ENCODE data around the gene PEAK1. TPM values are rescaled to one million over a fixed set of nuclear protein-coding genes. Genes with fewer than 3 reads are reported as not detected.

PEAK1 gene
- total RNA-seq, 6 donors from 2014 or later, result 82.8 to 142 (median 90.1) TPM

- Histone ChIP-seq H3K4me1 (peaks cover 29 to 48% (median 30%) of the 10 kb centered on the region in 4 donors), H3K27me3 (no peaks in the 10 kb centered on the region), H3K36me3 (peaks cover 0 to 22% (median 0%) of the 10 kb centered on the region in 4 donors), H3K4me3 (no peak overlapping the region), H3K9me3 (no peaks in the 10 kb centered on the region), H3K27ac (no peak overlapping the region)
- TF ChIP-seq, protein P1, sequence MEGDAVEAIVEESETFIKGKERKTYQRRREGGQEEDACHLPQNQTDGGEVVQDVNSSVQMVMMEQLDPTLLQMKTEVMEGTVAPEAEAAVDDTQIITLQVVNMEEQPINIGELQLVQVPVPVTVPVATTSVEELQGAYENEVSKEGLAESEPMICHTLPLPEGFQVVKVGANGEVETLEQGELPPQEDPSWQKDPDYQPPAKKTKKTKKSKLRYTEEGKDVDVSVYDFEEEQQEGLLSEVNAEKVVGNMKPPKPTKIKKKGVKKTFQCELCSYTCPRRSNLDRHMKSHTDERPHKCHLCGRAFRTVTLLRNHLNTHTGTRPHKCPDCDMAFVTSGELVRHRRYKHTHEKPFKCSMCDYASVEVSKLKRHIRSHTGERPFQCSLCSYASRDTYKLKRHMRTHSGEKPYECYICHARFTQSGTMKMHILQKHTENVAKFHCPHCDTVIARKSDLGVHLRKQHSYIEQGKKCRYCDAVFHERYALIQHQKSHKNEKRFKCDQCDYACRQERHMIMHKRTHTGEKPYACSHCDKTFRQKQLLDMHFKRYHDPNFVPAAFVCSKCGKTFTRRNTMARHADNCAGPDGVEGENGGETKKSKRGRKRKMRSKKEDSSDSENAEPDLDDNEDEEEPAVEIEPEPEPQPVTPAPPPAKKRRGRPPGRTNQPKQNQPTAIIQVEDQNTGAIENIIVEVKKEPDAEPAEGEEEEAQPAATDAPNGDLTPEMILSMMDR (IDR thresholded peaks at IDR 0.05), result no peak
- no peak for TF ChIP-seq EP300 (IDR thresholded peaks at IDR 0.05)
- TF ChIP-seq POLR2A (IDR thresholded peaks at IDR 0.05), result no peak
- TF ChIP-seq POLR2AphosphoS5 (IDR thresholded peaks at IDR 0.05), result no peak
- ATAC-seq (ENCODE audit: low FRiP score in 2 of 2) (no peak), DNase-seq (no peak)
- 90% methylated on average over 3 of the region's 3 CpGs for WGBS, 2 donors
Observed at GRCh38 chr15:77183066-77183465, 236.8 kb downstream of the PEAK1 start.

DNA sequence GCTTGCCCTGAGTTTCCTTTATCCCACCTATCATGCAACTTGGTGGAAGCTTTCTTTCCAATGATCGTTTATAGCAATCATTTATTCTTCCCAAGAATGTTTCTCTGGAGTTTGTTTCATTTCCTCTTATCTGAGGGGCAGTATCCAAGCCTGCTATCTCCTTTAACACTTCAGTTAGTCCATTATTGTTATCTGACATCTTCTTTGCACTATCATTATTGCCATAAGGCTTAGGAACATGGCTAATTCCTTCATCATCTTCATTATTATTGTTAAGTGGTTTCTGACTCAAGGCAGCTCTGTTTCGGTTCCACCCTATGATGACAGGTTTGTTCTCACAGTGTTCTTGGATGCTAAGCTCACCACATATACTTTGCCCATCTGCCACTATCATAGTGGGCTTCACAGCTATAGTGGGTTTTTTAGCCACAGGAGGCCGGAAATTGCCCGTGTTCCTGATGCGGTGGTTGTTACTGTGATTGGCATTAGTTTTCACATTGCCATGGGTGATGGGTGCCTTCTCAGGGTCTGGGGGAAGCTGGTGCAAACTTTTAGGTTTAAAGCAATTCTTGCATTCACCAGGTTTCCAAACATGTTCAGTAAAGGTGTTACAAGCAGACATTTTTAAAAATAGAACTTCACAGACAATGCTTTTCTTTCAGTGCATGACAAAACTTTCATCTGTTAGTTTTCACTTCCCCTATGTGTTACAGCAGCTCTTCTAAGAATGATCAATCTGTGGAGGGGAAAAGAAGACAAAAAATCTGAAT, 238.4 kb downstream of the PEAK1 start:
- TF ChIP-seq, protein P1 (IDR thresholded peaks at IDR 0.05), result no peak
- TF ChIP-seq EP300 (IDR thresholded peaks at IDR 0.05) (no peak), POLR2AphosphoS5 (IDR thresholded peaks at IDR 0.05) (no peak), POLR2A (IDR thresholded peaks at IDR 0.05) (no peak)
- Histone ChIP-seq H3K36me3 (peaks cover 0 to 25% (median 0%) of the 10 kb centered on the region in 4 donors), H3K27ac (no peak overlapping the region), H3K4me3 (no peak overlapping the region), H3K27me3 (no peaks in the 10 kb centered on the region), H3K4me1 (peaks cover 14 to 34% (median 17%) of the 10 kb centered on the region in 4 donors), H3K9me3 (no peaks in the 10 kb centered on the region)
- WGBS, 2 donors, result 85 to 86% methylated on average over 5 of the region's 5 CpGs
- DNase-seq (no peak), ATAC-seq (ENCODE audit: low FRiP score in 2 of 2) (peak in 1 of 2 donors; percentile 38)

DNA sequence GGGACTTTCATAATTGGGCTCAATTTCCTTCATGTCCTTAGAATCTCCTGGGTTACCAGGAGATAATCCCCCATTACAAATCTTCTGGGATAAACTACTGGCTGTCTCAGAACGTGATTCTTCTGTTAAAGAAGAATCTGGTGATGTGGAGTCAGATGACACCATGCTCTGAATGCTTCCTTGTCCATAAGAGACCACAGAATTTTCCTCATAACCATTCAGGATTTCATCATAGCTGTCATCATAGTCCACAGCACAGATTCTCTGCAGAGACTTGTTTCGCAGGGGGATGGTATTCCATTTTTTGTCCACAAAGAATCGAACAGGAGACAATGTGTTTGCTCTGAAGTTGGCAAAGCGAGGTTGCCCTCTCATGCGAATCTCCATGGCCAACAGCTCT, 239.1 kb downstream of the PEAK1 start:
- peak in 1 of 2 donors; percentile 45 for ATAC-seq (ENCODE audit: low FRiP score in 2 of 2)
- TF ChIP-seq POLR2A (IDR thresholded peaks at IDR 0.05) (no peak), EP300 (IDR thresholded peaks at IDR 0.05) (no peak), POLR2AphosphoS5 (IDR thresholded peaks at IDR 0.05) (no peak)
- TF ChIP-seq, protein P1 (IDR thresholded peaks at IDR 0.05), result no peak

DNA sequence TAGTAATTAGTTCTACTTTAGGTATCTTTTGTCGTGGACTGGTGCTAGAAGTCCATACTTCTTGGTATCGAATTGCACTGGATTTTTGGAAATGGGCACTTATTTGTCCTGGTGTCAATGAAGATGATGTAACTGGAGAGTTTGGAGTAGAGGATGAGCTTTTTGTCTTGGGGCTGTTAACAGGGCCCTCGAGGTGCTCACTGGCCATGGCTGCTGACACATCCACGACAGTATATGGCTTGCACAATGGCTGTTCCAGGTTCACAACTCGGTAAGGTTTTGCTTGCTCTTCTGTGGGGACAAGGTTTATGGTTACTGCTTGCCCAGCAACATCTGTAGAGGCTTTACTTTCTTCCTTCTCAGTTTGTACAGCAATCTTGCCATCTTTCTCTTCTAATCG, 239.6 kb downstream of the PEAK1 start:
- TF ChIP-seq EP300 (IDR thresholded peaks at IDR 0.05) (no peak), POLR2A (IDR thresholded peaks at IDR 0.05) (no peak)
- TF ChIP-seq, protein P1 (IDR thresholded peaks at IDR 0.05), result no peak
- Histone ChIP-seq H3K36me3 (peaks cover 0 to 27% (median 0%) of the 10 kb centered on the region in 4 donors), H3K4me3 (no peak overlapping the region), H3K27me3 (no peaks in the 10 kb centered on the region), H3K9me3 (no peaks in the 10 kb centered on the region), H3K27ac (peak overlapping the region in 2 of 4 donors; percentile 17 to 49), H3K4me1 (peaks cover 5 to 21% (median 13%) of the 10 kb centered on the region in 4 donors)
- DNase-seq, result no peak
- WGBS, 2 donors, result 90 to 93% methylated on average over 6 of the region's 6 CpGs
- no peak for ATAC-seq (ENCODE audit: low FRiP score in 2 of 2)

More for the DNA sequence above, 239.1 kb downstream of the PEAK1 start:
- WGBS, 2 donors, result 88% methylated on average over 5 of the region's 5 CpGs
- no peak for DNase-seq
- H3K27ac ChIP-seq, result peak overlapping the region in 2 of 4 donors; percentile 17 to 49
- H3K4me3 ChIP-seq, result no peak overlapping the region
- H3K36me3 ChIP-seq, result peaks cover 0 to 27% (median 0%) of the 10 kb centered on the region in 4 donors
- no peaks in the 10 kb centered on the region for H3K9me3 ChIP-seq
- peaks cover 10 to 26% (median 13%) of the 10 kb centered on the region in 4 donors for H3K4me1 ChIP-seq
- H3K27me3 ChIP-seq, result no peaks in the 10 kb centered on the region
